Neutrophil (primary cell): ENCODE measurements around the gene CDH13.

Experiments
- H3K27ac ChIP-seq: fragments of 200-600 bp; sonication (generic); 2 replicates; pipeline ENCODE4 v1.5.1; 2016; ENCODE audit warnings: mild to moderate bottlenecking, moderate library complexity
- H3K27me3 ChIP-seq: fragments of 200-600 bp; sonication (generic); 2 replicates; pipeline ENCODE4 v1.6.0; 2016; ENCODE audit warnings: mild to moderate bottlenecking
- H3K36me3 ChIP-seq: fragments of 200-600 bp; sonication (generic); 2 replicates; pipeline ENCODE4 v1.5.1; 2017
- H3K4me1 ChIP-seq, 2 experiments: fragments of 200-600 bp in 1 of 2; sonication (generic) in 1 of 2; 1 replicate in 1 of 2; 2 replicates in 1 of 2; pipeline versions ENCODE4 v1.5.1 to v1.6.1; 2013 to 2016; ENCODE audit warnings: low read depth in 1 of 2, low read length in 1 of 2, mild to moderate bottlenecking in 1 of 2, moderate library complexity in 1 of 2; ENCODE audit not compliant: control insufficient read depth in 1 of 2, insufficient read depth in 1 of 2
- H3K4me3 ChIP-seq, 2 experiments: fragments of 200-600 bp in 1 of 2; sonication (generic) in 1 of 2; 1 replicate in 1 of 2; 2 replicates in 1 of 2; pipeline ENCODE4 v1.5.1; 2013 to 2016; ENCODE audit warnings: low read depth in 1 of 2, low read length in 1 of 2, mild to moderate bottlenecking in 1 of 2, moderate library complexity in 1 of 2
- H3K9me3 ChIP-seq: fragments of 200-600 bp; sonication (generic); 2 replicates; pipeline ENCODE4 v1.5.1; 2016
- TF ChIP-seq, protein P1 (sequence below): fragments of 200-600 bp; sonication (generic); IDR thresholded peaks from 2 replicates; pipeline ENCODE4 v1.5.1; 2016; ENCODE audit warnings: antibody characterized with exemption

Gene CDH13

DNA sequence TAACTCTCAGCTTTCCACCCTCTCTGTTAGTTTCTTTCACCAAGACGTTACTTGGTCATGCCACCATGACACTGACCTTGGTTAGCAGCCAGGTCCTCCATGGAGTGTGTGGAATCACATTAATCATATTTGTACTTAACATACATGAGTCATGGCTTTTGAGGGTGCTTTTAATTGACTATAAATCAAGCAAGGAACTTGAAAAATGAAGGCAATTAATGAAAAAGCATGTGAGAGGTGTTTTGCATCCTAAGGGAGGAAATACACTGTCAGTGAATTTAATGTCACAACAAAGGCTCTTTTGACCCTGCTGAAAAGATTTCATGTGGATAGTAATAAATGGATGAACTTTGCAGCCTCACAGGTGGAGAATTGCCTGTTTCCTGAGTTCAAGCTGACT, 240.7 kb downstream of the CDH13 start:
- Histone ChIP-seq H3K4me3 (no peak overlapping the region), H3K9me3 (no peaks in the 10 kb centered on the region), H3K27ac (no peak overlapping the region), H3K27me3 (no peaks in the 10 kb centered on the region), H3K36me3 (no peaks in the 10 kb centered on the region), H3K4me1 (no peaks in the 10 kb centered on the region)
- TF ChIP-seq, protein P1, sequence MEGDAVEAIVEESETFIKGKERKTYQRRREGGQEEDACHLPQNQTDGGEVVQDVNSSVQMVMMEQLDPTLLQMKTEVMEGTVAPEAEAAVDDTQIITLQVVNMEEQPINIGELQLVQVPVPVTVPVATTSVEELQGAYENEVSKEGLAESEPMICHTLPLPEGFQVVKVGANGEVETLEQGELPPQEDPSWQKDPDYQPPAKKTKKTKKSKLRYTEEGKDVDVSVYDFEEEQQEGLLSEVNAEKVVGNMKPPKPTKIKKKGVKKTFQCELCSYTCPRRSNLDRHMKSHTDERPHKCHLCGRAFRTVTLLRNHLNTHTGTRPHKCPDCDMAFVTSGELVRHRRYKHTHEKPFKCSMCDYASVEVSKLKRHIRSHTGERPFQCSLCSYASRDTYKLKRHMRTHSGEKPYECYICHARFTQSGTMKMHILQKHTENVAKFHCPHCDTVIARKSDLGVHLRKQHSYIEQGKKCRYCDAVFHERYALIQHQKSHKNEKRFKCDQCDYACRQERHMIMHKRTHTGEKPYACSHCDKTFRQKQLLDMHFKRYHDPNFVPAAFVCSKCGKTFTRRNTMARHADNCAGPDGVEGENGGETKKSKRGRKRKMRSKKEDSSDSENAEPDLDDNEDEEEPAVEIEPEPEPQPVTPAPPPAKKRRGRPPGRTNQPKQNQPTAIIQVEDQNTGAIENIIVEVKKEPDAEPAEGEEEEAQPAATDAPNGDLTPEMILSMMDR: no peak

DNA sequence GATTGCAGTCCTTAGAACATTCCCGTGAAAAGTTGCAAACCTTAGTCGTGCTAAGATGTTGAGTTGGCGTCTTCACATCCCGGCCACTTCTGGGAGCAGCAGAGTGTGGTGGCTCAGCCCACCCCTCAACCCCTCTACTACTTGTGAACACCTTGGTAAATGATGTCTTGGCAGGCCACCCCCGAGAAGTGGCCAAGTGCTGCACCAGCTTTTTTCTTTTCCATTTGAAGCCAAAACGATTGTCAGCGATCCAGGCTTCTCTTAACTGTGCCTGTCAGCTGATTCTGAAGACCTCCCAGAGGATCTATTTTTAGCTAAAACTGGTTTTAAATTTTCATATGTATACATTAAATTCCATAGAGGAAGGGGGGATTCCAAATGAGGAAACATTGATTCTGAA, 247.5 kb downstream of the CDH13 start:
- TF ChIP-seq, protein P1: no peak
- H3K27me3 ChIP-seq: no peaks in the 10 kb centered on the region
- no peaks in the 10 kb centered on the region for H3K9me3 ChIP-seq
- H3K4me1 ChIP-seq: no peaks in the 10 kb centered on the region
- no peaks in the 10 kb centered on the region for H3K36me3 ChIP-seq
- H3K27ac ChIP-seq: no peak overlapping the region
- no peak overlapping the region for H3K4me3 ChIP-seq

DNA sequence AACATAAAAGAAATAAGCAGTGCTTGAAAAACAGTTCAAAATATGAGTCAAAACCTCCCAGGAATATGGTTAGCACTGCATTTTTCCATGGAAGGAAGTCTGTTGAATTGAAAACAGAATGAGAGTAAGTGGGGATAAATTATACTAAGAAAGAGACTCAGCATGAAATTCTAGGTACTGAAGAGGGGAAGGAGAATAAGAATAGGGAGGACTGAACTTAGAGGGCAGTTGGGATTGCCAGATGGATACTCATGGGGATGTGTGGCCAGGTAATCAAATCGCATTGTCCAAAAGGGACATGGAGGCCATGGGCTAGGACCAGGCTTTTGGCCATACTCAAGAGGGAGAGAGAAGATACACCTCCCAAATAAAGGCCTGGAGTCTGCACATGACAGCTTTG, 247.9 kb downstream of the CDH13 start:
- Histone ChIP-seq H3K9me3 (no peaks in the 10 kb centered on the region), H3K4me3 (no peak overlapping the region), H3K4me1 (no peaks in the 10 kb centered on the region), H3K27ac (no peak overlapping the region), H3K36me3 (no peaks in the 10 kb centered on the region), H3K27me3 (no peaks in the 10 kb centered on the region)
- TF ChIP-seq, protein P1: no peak

DNA sequence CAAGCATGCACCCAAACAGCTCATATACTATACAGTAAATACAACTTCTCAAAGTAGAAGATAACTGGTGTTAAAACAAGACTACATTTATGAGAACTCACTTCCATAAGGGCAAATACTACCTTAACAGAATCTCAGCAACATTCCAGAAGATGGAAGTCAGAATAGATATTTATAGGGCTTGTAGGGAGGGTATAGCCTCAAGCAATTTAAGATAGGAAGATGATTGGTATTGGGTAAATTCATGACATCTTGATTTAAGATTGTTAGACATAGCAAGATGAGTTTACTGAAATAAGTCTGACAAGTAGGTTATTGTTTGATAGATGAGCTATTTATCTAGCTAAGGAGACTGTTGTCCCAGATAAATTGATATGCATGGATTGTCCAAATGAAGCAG, 250.2 kb downstream of the CDH13 start:
- no peak overlapping the region for H3K4me3 ChIP-seq
- no peaks in the 10 kb centered on the region for H3K36me3 ChIP-seq
- no peak overlapping the region for H3K27ac ChIP-seq
- H3K9me3 ChIP-seq: no peaks in the 10 kb centered on the region
- no peaks in the 10 kb centered on the region for H3K27me3 ChIP-seq
- TF ChIP-seq, protein P1: no peak
- no peaks in the 10 kb centered on the region for H3K4me1 ChIP-seq

DNA sequence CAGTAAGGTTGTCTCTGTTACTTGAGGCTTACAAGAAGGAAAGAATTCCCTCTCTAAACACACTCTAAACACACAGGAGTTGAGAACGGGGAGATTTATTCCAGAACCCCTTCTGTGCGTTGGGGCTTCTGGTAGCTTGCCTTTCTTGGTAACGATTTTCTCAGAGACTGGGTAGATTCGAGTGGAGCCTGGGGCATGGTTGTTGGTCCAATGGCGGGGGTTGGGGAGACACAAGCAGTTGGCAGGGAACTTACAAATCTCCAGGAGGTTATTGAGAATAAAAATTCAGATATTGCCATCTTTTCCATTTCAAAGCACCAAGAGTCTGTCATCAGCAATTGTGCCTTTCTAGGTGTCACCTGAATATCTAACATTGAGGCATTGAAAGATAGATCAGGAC, 251.7 kb downstream of the CDH13 start:
- H3K27ac ChIP-seq: no peak overlapping the region
- no peaks in the 10 kb centered on the region for H3K9me3 ChIP-seq
- H3K36me3 ChIP-seq: no peaks in the 10 kb centered on the region
- no peak overlapping the region for H3K4me3 ChIP-seq
- no peaks in the 10 kb centered on the region for H3K4me1 ChIP-seq
- TF ChIP-seq, protein P1: no peak
- H3K27me3 ChIP-seq: no peaks in the 10 kb centered on the region

DNA sequence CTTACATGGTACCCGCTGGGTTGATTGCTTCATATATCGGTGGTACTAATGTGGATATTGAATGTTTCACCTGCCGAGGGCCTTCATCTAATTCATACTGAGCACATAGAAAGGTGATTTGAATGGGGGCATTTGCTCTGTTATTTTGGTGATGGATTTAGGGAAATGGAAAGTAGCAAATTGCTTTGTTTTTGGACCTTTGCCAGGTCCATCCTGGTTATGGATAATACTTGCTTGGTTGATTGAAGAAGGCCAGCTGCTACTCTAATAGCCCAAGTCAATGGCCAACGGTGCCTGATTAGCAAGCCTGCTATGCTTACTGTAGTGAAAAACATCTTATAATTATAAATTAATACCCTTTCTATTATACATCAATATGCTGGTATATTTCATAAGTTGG, 253.6 kb downstream of the CDH13 start:
- Histone ChIP-seq H3K9me3 (no peaks in the 10 kb centered on the region), H3K36me3 (no peaks in the 10 kb centered on the region), H3K27me3 (no peaks in the 10 kb centered on the region), H3K4me1 (no peaks in the 10 kb centered on the region), H3K27ac (no peak overlapping the region), H3K4me3 (no peak overlapping the region)
- TF ChIP-seq, protein P1: no peak
